T-cell (primary cell): ENCODE data around the gene TRUB1. TPM values are rescaled to one million over a fixed set of nuclear protein-coding genes. Genes with fewer than 3 reads are reported as not detected.

ENCODE experiments used
- ATAC-seq, 4 experiments: fragments of 200-7000 bp in 3 of 4; fragments of 150-1000 bp in 1 of 4; cut with Tn5 transposase; replicated peaks in 1 of 4; 1 replicate in 3 of 4; 2 replicates in 1 of 4; pipeline ENCODE4 v1.10.0; 2021; ENCODE audit warnings: moderate library complexity in 3 of 4, mild to moderate bottlenecking in 2 of 4, moderate number of reproducible peaks in 1 of 4
- CTCF ChIA-PET, 2 donors: fragments of 300-600 bp; sonication (Branson Sonifier 250); formaldehyde crosslinking; loops; one replicate each; lab custom pipeline; 2022; ENCODE audit warnings: antibody characterized with exemption in 2 of 2; lab: Charles Lee
- POLR2A ChIA-PET, 2 donors: fragments of 300-600 bp; sonication (Branson Sonifier 250); formaldehyde crosslinking; loops; one replicate each; lab custom pipeline; 2022; ENCODE audit warnings: antibody characterized with exemption in 2 of 2; lab: Charles Lee
- DNase-seq, 35 experiments: peaks; one replicate each; pipeline versions ENCODE4 v3.0.0 to v3.0.0-alpha.2; 2013 to 2023
- H3K27ac ChIP-seq: one replicate; pipeline ENCODE4 v1.5.1; 2013; ENCODE audit warnings: low read length
- H3K27me3 ChIP-seq, 2 experiments: replicated peaks in 1 of 2; 1 replicate in 1 of 2; 2 replicates in 1 of 2; pipeline versions ENCODE4 v1.6.1 to v1.7.0; 2013; ENCODE audit warnings: low read length in 1 of 2, mixed read lengths in 1 of 2; ENCODE audit not compliant: control insufficient read depth in 2 of 2, insufficient read depth in 2 of 2; ENCODE audit errors: extremely low read depth in 1 of 2
- H3K36me3 ChIP-seq, 2 donors: 1 replicate in 1 of 2; 2 replicates in 1 of 2; pipeline versions ENCODE4 v1.6.1 to v1.7.0; 2013; ENCODE audit warnings: low read length in 1 of 2; ENCODE audit not compliant: control insufficient read depth in 2 of 2, insufficient read depth in 1 of 2; ENCODE audit errors: extremely low read depth in 1 of 2
- H3K4me1 ChIP-seq, 2 experiments: 1 replicate in 1 of 2; 2 replicates in 1 of 2; pipeline versions ENCODE4 v1.6.1 to v1.7.0; 2013; ENCODE audit warnings: low read length in 2 of 2, mixed read lengths in 1 of 2; ENCODE audit not compliant: insufficient read depth in 2 of 2, control insufficient read depth in 1 of 2; ENCODE audit errors: extremely low read depth in 1 of 2
- H3K4me3 ChIP-seq, 2 donors: 1 replicate in 1 of 2; 2 replicates in 1 of 2; pipeline versions ENCODE4 v1.5.1 to v1.7.0; 2013; ENCODE audit warnings: mild to moderate bottlenecking in 2 of 2, low read length in 1 of 2, moderate library complexity in 1 of 2; ENCODE audit not compliant: control insufficient read depth in 1 of 2; ENCODE audit errors: extremely low read depth in 1 of 2
- H3K9me3 ChIP-seq: 2 replicates; pipeline ENCODE4 v1.7.0; 2013
- H3K27ac Mint-ChIP-seq, 2 donors: one replicate each; pipeline ENCODE4 v1.8.0; 2020 to 2021; ENCODE audit warnings: mild to moderate bottlenecking in 2 of 2, mixed read lengths in 2 of 2
- H3K27me3 Mint-ChIP-seq, 2 donors: one replicate each; pipeline ENCODE4 v1.8.0; 2021 to 2022; ENCODE audit warnings: mixed read lengths in 2 of 2
- H3K36me3 Mint-ChIP-seq: one replicate; pipeline ENCODE4 v1.8.0; 2021; ENCODE audit warnings: mixed read lengths
- H3K4me1 Mint-ChIP-seq, 3 donors: one replicate each; pipeline ENCODE4 v1.8.0; 2020 to 2022; ENCODE audit warnings: mixed read lengths in 3 of 3, mild to moderate bottlenecking in 1 of 3
- H3K4me3 Mint-ChIP-seq, 3 donors: one replicate each; pipeline ENCODE4 v1.8.0; 2020 to 2022; ENCODE audit warnings: mild to moderate bottlenecking in 3 of 3, mixed read lengths in 3 of 3, moderate library complexity in 3 of 3
- H3K9me3 Mint-ChIP-seq, 3 donors: one replicate each; pipeline ENCODE4 v1.8.0; 2020 to 2022; ENCODE audit warnings: mixed read lengths in 3 of 3
- WGBS: methylation state at CpG from one replicate; pipeline ENCODE4 v1.1.5; 2013; ENCODE audit warnings: missing lambda C conversion rate; ENCODE audit not compliant: insufficient coverage; 5-methylcytosine and 5-hydroxymethylcytosine counted together
- total RNA-seq, 35 experiments: library from RNA in 6 of 35; stranded (reverse) in 6 of 35; fragments of 120-200 nt in 1 of 35; gene quantifications; one replicate each; pipeline versions ENCODE4 v1.2.1 to v1.2.4 and lab custom pipeline; 2013 to 2026

TRUB1 gene
- total RNA-seq, 5 donors from 2014 or later (not counting 1 experiment from before 2014, with no cell fraction given): 8.8 to 17.0 (median 11.0) TPM

GRCh38 chr10:115004236-115004862 is 66.4 kb downstream of the TRUB1 start:
- H3K4me3 Mint-ChIP-seq: no peak overlapping the region
- H3K27me3 ChIP-seq: peaks cover 0 to 10% of the 10 kb centered on the region in 2 experiments
- H3K9me3 ChIP-seq: no peaks in the 10 kb centered on the region
- no peaks in the 10 kb centered on the region for H3K36me3 ChIP-seq
- no peak overlapping the region for H3K27ac ChIP-seq
- peaks cover 0 to 2% (median 0%) of the 10 kb centered on the region in 3 donors for H3K9me3 Mint-ChIP-seq
- no peaks in the 10 kb centered on the region for H3K4me1 Mint-ChIP-seq
- H3K27ac Mint-ChIP-seq: peak overlapping the region in 1 of 2 donors; percentile 25
- no peak for DNase-seq
- no peak overlapping the region for H3K4me3 ChIP-seq
- POLR2A ChIA-PET: no interaction called here
- H3K27me3 Mint-ChIP-seq: peaks cover 12 to 19% of the 10 kb centered on the region in 2 donors
- WGBS: 52% methylated on average over 2 of the region's 3 CpGs
- no peak for ATAC-seq
- peaks cover under 1% of the 10 kb centered on the region for H3K36me3 Mint-ChIP-seq
- no peaks in the 10 kb centered on the region for H3K4me1 ChIP-seq
- CTCF ChIA-PET: no interaction called here

GRCh38 chr10:115005771-115006170 is 67.8 kb downstream of the TRUB1 start:
- 100% methylated on average over 2 of the region's 8 CpGs for WGBS
- Mint-ChIP-seq H3K36me3 (no peaks in the 10 kb centered on the region), H3K27ac (no peak overlapping the region), H3K4me1 (no peaks in the 10 kb centered on the region), H3K27me3 (peaks cover 20 to 23% of the 10 kb centered on the region in 2 donors), H3K9me3 (peaks cover 0 to 5% (median 0%) of the 10 kb centered on the region in 3 donors), H3K4me3 (no peak overlapping the region)
- Histone ChIP-seq H3K4me3 (no peak overlapping the region), H3K27me3 (peaks cover 0 to 10% of the 10 kb centered on the region in 2 experiments), H3K27ac (no peak overlapping the region), H3K9me3 (no peaks in the 10 kb centered on the region), H3K4me1 (no peaks in the 10 kb centered on the region), H3K36me3 (no peaks in the 10 kb centered on the region)
- POLR2A ChIA-PET: interaction anchor here in 1 of 2 donors (0.6 kb wide), 1 partner anchor 122 kb away, joined by 3 read pairs; no protein-coding TSS in a partner anchor
- DNase-seq (no peak), ATAC-seq (no peak)
- CTCF ChIA-PET: no interaction called here

GRCh38 chr10:115018185-115018931 is 80.4 kb downstream of the TRUB1 start:
- no peak overlapping the region for H3K4me3 Mint-ChIP-seq
- no peak overlapping the region for H3K27ac Mint-ChIP-seq
- H3K9me3 Mint-ChIP-seq: no peaks in the 10 kb centered on the region
- CTCF ChIA-PET: interaction anchor here (0.6 kb wide), 2 partner anchors 38 to 270 kb away, joined by 4 to 6 read pairs; no protein-coding TSS in a partner anchor
- H3K4me3 ChIP-seq: no peak overlapping the region
- H3K27me3 ChIP-seq: peaks cover 0 to 6% of the 10 kb centered on the region in 2 experiments
- POLR2A ChIA-PET: no interaction called here
- WGBS: 71% methylated on average over 6 of the region's 9 CpGs
- H3K27me3 Mint-ChIP-seq: peaks cover 7 to 15% of the 10 kb centered on the region in 2 donors
- ATAC-seq (no peak), DNase-seq (no peak)
- H3K36me3 Mint-ChIP-seq: no peaks in the 10 kb centered on the region
- no peaks in the 10 kb centered on the region for H3K36me3 ChIP-seq
- no peaks in the 10 kb centered on the region for H3K9me3 ChIP-seq
- H3K27ac ChIP-seq: no peak overlapping the region
- H3K4me1 Mint-ChIP-seq: no peaks in the 10 kb centered on the region
- no peaks in the 10 kb centered on the region for H3K4me1 ChIP-seq

GRCh38 chr10:115020449-115020848 is 82.5 kb downstream of the TRUB1 start:
- Mint-ChIP-seq H3K9me3 (no peaks in the 10 kb centered on the region), H3K4me1 (no peaks in the 10 kb centered on the region), H3K27ac (no peak overlapping the region), H3K27me3 (peaks cover 10 to 16% of the 10 kb centered on the region in 2 donors), H3K36me3 (no peaks in the 10 kb centered on the region), H3K4me3 (no peak overlapping the region)
- ChIA-PET POLR2A (no interaction called here), CTCF (no interaction called here)
- DNase-seq: no peak
- ATAC-seq: no peak
- WGBS: no CpG with 5 or more reads among the region's 2 CpGs
- Histone ChIP-seq H3K9me3 (no peaks in the 10 kb centered on the region), H3K4me1 (no peaks in the 10 kb centered on the region), H3K27me3 (no peaks in the 10 kb centered on the region), H3K27ac (no peak overlapping the region), H3K36me3 (no peaks in the 10 kb centered on the region), H3K4me3 (no peak overlapping the region)

GRCh38 chr10:115022733-115023132 is 84.7 kb downstream of the TRUB1 start:
- ATAC-seq (no peak), DNase-seq (no peak)
- Histone ChIP-seq H3K27me3 (no peaks in the 10 kb centered on the region), H3K4me3 (no peak overlapping the region), H3K4me1 (no peaks in the 10 kb centered on the region), H3K36me3 (no peaks in the 10 kb centered on the region), H3K27ac (no peak overlapping the region), H3K9me3 (no peaks in the 10 kb centered on the region)
- peaks cover 3 to 10% of the 10 kb centered on the region in 2 donors for H3K27me3 Mint-ChIP-seq
- H3K27ac Mint-ChIP-seq: no peak overlapping the region
- H3K4me3 Mint-ChIP-seq: no peak overlapping the region
- ChIA-PET CTCF (no interaction called here), POLR2A (no interaction called here)
- no peaks in the 10 kb centered on the region for H3K4me1 Mint-ChIP-seq
- no peaks in the 10 kb centered on the region for H3K36me3 Mint-ChIP-seq
- H3K9me3 Mint-ChIP-seq: no peaks in the 10 kb centered on the region
- 82% methylated on average over 3 of the region's 5 CpGs for WGBS

GRCh38 chr10:115023715-115024114 is 85.7 kb downstream of the TRUB1 start:
- Mint-ChIP-seq H3K4me3 (no peak overlapping the region), H3K36me3 (no peaks in the 10 kb centered on the region), H3K9me3 (no peaks in the 10 kb centered on the region), H3K27me3 (peaks cover 3 to 10% of the 10 kb centered on the region in 2 donors), H3K4me1 (no peaks in the 10 kb centered on the region), H3K27ac (no peak overlapping the region)
- DNase-seq (no peak), ATAC-seq (no peak)
- peaks cover 0 to 2% of the 10 kb centered on the region in 2 experiments for H3K27me3 ChIP-seq
- no peaks in the 10 kb centered on the region for H3K4me1 ChIP-seq
- CTCF ChIA-PET: no interaction called here
- POLR2A ChIA-PET: no interaction called here
- 100% methylated on average over 2 of the region's 8 CpGs for WGBS
- H3K4me3 ChIP-seq: no peak overlapping the region
- H3K9me3 ChIP-seq: no peaks in the 10 kb centered on the region
- H3K27ac ChIP-seq: no peak overlapping the region
- no peaks in the 10 kb centered on the region for H3K36me3 ChIP-seq
